GM12875 (cell line): ENCODE data around the gene MEGF11.

Source experiments
- H3K4me3 ChIP-seq: one replicate; pipeline ENCODE4 v1.5.1; 2011; ENCODE audit warnings: low read depth, low read length, control low read depth
- CTCF ChIP-seq: IDR thresholded peaks from 2 replicates; pipeline ENCODE4 v1.5.1; 2011; ENCODE audit warnings: low read depth, mild to moderate bottlenecking, control low read depth, inconsistent platforms, low read length, moderate library complexity, borderline replicate concordance; ENCODE audit not compliant: insufficient read depth

Gene MEGF11

GRCh38 chr15:66184492-66184891 lies 69.1 kb downstream of the MEGF11 start:
- no peak overlapping the region for H3K4me3 ChIP-seq
- TF ChIP-seq CTCF, result no peak

- H3K4me3 ChIP-seq, result no peak overlapping the region
- no peak for TF ChIP-seq CTCF
Measured at GRCh38 chr15:66180531-66181097, 72.9 kb downstream of the MEGF11 start.

- no peak overlapping the region for H3K4me3 ChIP-seq
Measured at GRCh38 chr15:66178531-66178910, 75.0 kb downstream of the MEGF11 start.

GRCh38 chr15:66172324-66172980 lies 81.1 kb downstream of the MEGF11 start:
- H3K4me3 ChIP-seq, result no peak overlapping the region
- no peak for TF ChIP-seq CTCF

More at GRCh38 chr15:66178531-66178910, 75.0 kb downstream of the MEGF11 start:
- TF ChIP-seq CTCF, result no peak

- TF ChIP-seq CTCF, result no peak
- H3K4me3 ChIP-seq, result no peak overlapping the region
Measured at GRCh38 chr15:66171841-66172240, 81.7 kb downstream of the MEGF11 start.

GRCh38 chr15:66170716-66171115 lies 82.8 kb downstream of the MEGF11 start:
- H3K4me3 ChIP-seq, result no peak overlapping the region
- TF ChIP-seq CTCF, result no peak

- TF ChIP-seq CTCF, result no peak
Measured at GRCh38 chr15:66170042-66170441, 83.5 kb downstream of the MEGF11 start.

More at GRCh38 chr15:66170042-66170441, 83.5 kb downstream of the MEGF11 start:
- no peak overlapping the region for H3K4me3 ChIP-seq
